ENCODE measurements around the gene EPS8L1. TPM values are rescaled to one million over a fixed set of nuclear protein-coding genes. Genes with fewer than 3 reads are reported as not detected.
A peak's percentile ranks its signal among the peaks of the same experiment; 100 is the strongest.
"Not testable (repeated sequence)": the region's sequence is repeated elsewhere in the genome, so short reads cannot be mapped to it uniquely, and the experiment has no call there.

EPS8L1 gene
- total RNA-seq, 1 donor from 2014 or later, result 375 TPM

DNA sequence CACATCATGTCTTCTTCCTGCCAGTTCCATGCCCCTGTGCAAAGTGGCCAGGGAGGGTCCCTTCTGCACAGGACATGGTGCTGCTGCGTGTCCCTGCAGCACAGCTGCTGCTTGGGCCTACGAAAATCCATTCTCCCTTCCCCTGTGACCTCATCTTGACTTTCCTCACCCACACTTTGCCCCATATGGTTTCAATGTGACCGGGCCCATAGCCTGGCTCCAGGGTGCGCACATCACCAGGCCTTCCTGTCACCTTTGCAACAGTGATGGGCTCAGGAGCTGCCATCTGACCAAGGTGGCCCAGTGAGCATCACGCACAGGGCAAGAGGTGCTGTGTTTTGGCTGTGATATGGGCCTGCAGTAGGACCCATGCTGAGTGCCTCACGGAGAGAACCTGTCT is 30.9 kb downstream of the EPS8L1 start:
- no peak for DNase-seq (ENCODE audit: low spot score in 2 of 2, unreplicated experiment in 2 of 2)
- Mint-ChIP-seq H3K36me3 (peaks cover 30% of the 10 kb centered on the region), H3K27ac (no peak overlapping the region), H3K4me1 (no peaks in the 10 kb centered on the region), H3K27me3 (ENCODE audit: low read depth) (no peaks in the 10 kb centered on the region), H3K9me3 (peaks cover 3% of the 10 kb centered on the region), H3K4me3 (no peak overlapping the region)
- TF ChIP-seq, protein P1, sequence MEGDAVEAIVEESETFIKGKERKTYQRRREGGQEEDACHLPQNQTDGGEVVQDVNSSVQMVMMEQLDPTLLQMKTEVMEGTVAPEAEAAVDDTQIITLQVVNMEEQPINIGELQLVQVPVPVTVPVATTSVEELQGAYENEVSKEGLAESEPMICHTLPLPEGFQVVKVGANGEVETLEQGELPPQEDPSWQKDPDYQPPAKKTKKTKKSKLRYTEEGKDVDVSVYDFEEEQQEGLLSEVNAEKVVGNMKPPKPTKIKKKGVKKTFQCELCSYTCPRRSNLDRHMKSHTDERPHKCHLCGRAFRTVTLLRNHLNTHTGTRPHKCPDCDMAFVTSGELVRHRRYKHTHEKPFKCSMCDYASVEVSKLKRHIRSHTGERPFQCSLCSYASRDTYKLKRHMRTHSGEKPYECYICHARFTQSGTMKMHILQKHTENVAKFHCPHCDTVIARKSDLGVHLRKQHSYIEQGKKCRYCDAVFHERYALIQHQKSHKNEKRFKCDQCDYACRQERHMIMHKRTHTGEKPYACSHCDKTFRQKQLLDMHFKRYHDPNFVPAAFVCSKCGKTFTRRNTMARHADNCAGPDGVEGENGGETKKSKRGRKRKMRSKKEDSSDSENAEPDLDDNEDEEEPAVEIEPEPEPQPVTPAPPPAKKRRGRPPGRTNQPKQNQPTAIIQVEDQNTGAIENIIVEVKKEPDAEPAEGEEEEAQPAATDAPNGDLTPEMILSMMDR (IDR thresholded peaks at IDR 0.05; ENCODE audit: unreplicated experiment), result no peak

DNA sequence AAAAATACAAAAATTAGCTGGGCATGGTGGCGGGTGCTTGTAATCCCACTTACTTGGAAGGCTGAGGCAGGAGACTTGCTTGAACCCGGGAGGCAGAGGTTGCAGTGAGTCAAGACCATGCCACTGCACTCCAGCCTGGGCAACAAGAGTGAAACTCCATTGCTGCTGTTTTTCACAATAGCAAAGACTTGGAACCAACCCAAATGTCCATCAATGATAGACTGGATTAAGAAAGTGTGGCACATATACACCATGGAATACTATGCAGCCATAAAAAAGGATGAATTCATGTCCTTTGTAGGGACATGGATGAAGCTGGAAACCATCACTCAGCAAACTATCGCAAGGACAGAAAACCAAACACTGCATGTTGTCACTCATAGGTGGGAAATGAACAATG is 31.6 kb downstream of the EPS8L1 start:
- not testable (repeated sequence) for H3K4me1 Mint-ChIP-seq

DNA sequence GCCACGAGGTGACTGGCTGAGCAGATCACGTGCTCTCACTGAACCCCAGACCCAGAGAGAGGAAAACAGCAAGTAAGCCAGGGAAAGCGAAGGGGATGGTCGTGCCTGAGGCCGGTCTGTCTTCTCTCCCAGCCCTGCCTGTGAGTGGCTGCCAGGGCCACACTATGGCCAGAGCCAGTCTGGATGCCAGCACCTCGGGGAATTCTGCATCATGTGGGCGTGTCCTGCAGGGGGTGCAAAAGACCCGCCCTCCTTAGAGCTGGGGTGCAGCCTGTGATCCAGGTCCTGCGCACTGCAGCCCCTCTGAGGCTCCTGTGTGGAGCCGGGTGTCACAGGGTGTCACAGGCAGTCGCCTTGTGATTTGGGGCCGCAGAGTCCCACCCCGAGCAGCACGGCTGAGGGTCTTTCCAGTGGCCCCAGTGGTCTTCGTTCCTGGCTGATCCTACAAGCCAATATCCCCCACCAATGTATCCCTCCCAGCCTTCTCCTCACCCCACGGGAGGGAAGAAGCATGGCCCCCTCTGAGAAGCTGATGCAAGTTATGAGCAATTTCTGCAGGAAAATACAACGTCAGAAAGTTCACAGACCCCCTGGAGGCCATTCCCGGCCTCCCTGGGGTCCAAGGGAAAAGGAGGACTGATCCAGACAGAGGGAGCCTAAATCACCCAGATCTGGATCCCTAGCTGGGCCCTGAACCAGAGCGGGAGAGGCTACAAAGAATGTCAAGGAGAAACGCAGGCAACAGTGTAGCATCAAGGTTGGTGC is 34.0 kb downstream of the EPS8L1 start:
- peaks cover 8% of the 10 kb centered on the region for H3K4me1 Mint-ChIP-seq
- no peaks in the 10 kb centered on the region for H3K27me3 Mint-ChIP-seq (ENCODE audit: low read depth)
- H3K9me3 Mint-ChIP-seq, result no peaks in the 10 kb centered on the region
- DNase-seq (ENCODE audit: low spot score in 2 of 2, unreplicated experiment in 2 of 2), result no peak
- H3K4me3 Mint-ChIP-seq, result no peak overlapping the region
- TF ChIP-seq, protein P1 (IDR thresholded peaks at IDR 0.05; ENCODE audit: unreplicated experiment), result no peak
- peaks cover 14% of the 10 kb centered on the region for H3K36me3 Mint-ChIP-seq
- no peak overlapping the region for H3K27ac Mint-ChIP-seq

More for the DNA sequence above, 31.6 kb downstream of the EPS8L1 start:
- not testable (repeated sequence) for H3K27ac Mint-ChIP-seq; H3K27me3 Mint-ChIP-seq (ENCODE audit: low read depth); H3K9me3 Mint-ChIP-seq; H3K4me3 Mint-ChIP-seq; DNase-seq (ENCODE audit: low spot score in 2 of 2, unreplicated experiment in 2 of 2)
- peaks cover 26% of the 10 kb centered on the region for H3K36me3 Mint-ChIP-seq

DNA sequence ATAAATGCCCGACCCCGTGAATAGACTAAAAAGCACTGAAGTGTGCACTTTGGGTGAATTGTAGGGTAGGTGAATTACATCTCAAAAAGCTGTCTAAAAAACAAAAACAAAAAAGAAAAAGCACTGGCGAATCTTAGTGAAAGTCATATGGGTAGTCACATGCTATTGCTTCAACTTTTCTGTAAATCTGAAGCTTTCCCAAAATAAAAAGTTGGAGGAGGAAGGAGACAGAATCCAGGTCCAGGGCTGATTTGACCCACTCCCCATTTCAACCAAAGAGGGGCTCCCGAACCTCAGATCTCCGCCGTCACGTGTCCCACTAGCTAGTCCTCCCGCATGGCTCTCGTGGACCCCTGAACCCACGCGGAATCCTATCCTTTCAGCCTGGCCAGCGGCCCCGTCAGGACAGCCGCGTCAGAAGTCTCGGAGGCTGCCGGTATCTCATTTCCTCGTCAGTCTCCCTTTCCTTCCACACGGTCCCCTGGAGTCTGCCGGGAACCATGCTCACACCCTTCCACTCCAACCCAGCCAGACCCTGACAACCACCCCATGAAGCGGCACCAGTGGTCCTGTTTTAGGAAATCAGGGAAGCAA is 35.7 kb downstream of the EPS8L1 start:
- no peaks in the 10 kb centered on the region for H3K9me3 Mint-ChIP-seq
- peaks cover 23% of the 10 kb centered on the region for H3K4me1 Mint-ChIP-seq
- DNase-seq (ENCODE audit: low spot score in 2 of 2, unreplicated experiment in 2 of 2), result no peak
- peak overlapping the region; percentile 64 for H3K27ac Mint-ChIP-seq
- peaks cover 14% of the 10 kb centered on the region for H3K36me3 Mint-ChIP-seq
- TF ChIP-seq, protein P1 (IDR thresholded peaks at IDR 0.05; ENCODE audit: unreplicated experiment), result no peak
- H3K4me3 Mint-ChIP-seq, result no peak overlapping the region
- no peaks in the 10 kb centered on the region for H3K27me3 Mint-ChIP-seq (ENCODE audit: low read depth)

DNA sequence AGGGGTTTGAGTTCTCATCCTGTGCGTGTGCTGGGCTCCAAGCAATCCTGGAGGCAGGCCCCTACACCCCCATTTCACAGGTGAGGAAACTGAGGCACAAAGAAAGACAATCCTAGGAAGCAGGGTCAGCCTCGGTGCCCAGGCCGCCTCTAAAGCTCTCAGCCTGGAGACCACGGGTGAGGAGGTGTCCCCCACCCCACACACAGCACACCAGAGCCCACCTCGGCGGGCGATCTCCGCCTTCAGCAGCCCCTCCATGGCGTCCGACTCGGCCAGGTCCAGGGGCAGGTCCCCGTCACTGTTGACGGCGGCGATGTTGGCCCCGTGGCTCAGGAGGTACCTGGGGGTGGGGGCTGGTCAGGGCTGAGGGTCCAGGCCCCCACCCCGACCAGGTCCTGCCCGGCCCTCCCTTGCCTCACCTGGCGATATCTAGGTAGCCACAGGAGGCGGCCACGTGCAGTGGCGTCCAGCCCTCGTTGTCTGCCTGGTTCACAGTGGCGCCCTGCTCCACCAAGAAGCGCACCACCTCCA is 36.6 kb downstream of the EPS8L1 start:
- H3K27me3 Mint-ChIP-seq (ENCODE audit: low read depth), result no peaks in the 10 kb centered on the region
- no peaks in the 10 kb centered on the region for H3K9me3 Mint-ChIP-seq
- no peak for DNase-seq (ENCODE audit: low spot score in 2 of 2, unreplicated experiment in 2 of 2)
- H3K4me1 Mint-ChIP-seq, result peaks cover 29% of the 10 kb centered on the region
- H3K4me3 Mint-ChIP-seq, result no peak overlapping the region
- TF ChIP-seq, protein P1 (IDR thresholded peaks at IDR 0.05; ENCODE audit: unreplicated experiment), result no peak
- peak overlapping the region; percentile 93 for H3K27ac Mint-ChIP-seq
- peaks cover 8% of the 10 kb centered on the region for H3K36me3 Mint-ChIP-seq
